Activated T-cell treated with anti-CD3 and anti-CD28 coated beads, Interleukin-2, amount 50 U/mL, for 24 hours (primary cell): ENCODE data around the gene SPEM1.

Experiments
- DNase-seq: peaks from one replicate; pipeline ENCODE4 v3.0.0-alpha.2; 2020
- H3K27ac Mint-ChIP-seq: 2 replicates; pipeline ENCODE4 v1.8.0; 2020; ENCODE audit warnings: mild to moderate bottlenecking, mixed read lengths
- H3K27me3 Mint-ChIP-seq: 2 replicates; pipeline ENCODE4 v1.8.0; 2020; ENCODE audit warnings: mixed read lengths
- H3K36me3 Mint-ChIP-seq: 2 replicates; pipeline ENCODE4 v1.8.0; 2020; ENCODE audit warnings: low read depth, mixed read lengths
- H3K4me1 Mint-ChIP-seq: 2 replicates; pipeline ENCODE4 v1.8.0; 2020; ENCODE audit warnings: low read depth, mixed read lengths
- H3K4me3 Mint-ChIP-seq: 2 replicates; pipeline ENCODE4 v1.8.0; 2020; ENCODE audit warnings: mild to moderate bottlenecking, moderate library complexity, mixed read lengths
- H3K9me3 Mint-ChIP-seq: 2 replicates; pipeline ENCODE4 v1.8.0; 2020; ENCODE audit warnings: mixed read lengths

Gene SPEM1

DNA sequence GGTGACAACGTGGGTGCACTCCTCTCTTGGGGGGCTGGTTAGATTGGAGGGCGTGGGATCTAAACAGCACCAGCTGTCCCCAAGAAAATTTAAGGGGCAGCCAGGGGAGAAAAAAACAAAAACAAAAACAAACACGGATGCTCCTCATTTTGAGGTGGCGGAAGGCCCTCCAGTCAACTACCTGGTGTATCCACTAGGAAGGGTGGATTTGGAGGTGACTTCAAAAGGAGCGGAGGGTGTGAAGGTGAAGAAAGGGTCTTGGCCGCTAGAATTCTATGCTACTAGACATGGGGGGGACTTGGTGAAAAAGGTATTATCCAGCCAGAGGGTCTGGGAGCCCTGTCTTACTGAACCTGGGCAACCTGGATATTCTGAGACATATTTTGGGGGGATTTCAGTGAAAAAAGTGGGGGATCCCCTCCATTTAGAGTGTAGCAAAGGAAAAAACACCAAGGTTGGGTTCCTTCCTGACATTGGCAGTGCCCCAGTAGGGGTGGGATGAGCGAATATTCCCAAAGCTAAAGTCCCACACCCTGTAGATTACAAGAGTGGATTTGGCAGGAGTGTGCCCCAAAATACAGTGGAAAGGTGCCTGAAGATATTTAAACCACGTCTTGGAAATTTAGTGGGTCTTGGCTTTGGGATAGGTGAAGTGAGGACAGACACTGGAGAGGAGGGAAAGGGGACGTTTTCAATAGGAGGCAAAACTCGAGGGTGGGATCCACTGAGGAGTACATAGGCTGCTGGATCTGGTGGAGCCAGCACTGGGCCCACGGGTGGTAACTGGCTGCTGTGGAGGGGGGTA lies 18.7 kb downstream of the SPEM1 start:
- Mint-ChIP-seq H3K36me3 (peaks cover 10% of the 10 kb centered on the region), H3K27ac (no peak overlapping the region), H3K9me3 (no peaks in the 10 kb centered on the region), H3K4me1 (peaks cover 49% of the 10 kb centered on the region), H3K4me3 (peak overlapping the region; percentile 91), H3K27me3 (peaks cover 50% of the 10 kb centered on the region)
- no peak for DNase-seq

DNA sequence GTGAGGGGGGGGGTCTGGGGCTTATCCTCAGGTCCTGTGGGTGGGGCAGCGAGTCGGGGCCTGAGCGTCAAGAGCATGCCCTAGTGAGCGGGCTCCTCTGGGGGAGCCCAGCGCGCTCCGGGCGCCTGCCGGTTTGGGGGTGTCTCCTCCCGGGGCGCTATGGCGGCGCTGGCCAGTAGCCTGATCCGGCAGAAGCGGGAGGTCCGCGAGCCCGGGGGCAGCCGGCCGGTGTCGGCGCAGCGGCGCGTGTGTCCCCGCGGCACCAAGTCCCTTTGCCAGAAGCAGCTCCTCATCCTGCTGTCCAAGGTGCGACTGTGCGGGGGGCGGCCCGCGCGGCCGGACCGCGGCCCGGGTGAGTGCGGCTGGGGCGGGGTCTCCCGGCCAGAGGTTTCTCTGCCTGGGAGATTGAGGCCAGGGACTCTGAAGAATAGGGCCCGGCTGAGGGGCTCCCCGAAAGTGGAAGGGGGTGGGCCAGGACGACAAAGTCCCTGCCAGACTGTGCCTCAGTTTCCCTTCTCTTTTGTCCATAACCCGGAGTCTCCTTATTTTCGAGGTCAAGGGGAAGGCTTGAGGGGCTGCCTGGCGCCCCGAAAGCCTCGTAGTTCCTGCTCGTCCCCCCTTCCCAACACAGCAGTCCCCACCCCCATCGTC lies 19.5 kb downstream of the SPEM1 start, which contains the start of gene FGF11:
FGF11 (plus strand) TSS at position 51 of the 651 bp plus-strand sequence; CDS start at position 160, 109 bp downstream.
- Mint-ChIP-seq H3K27ac (no peak within 1 kb of the TSS), H3K36me3 (peaks cover 10% of the 10 kb centered on the region), H3K27me3 (peaks cover 57% of the 10 kb centered on the region), H3K9me3 (no peaks in the 10 kb centered on the region), H3K4me3 (peak within 1 kb of the TSS; percentile 91), H3K4me1 (peaks cover 49% of the 10 kb centered on the region)
- no peak for DNase-seq

DNA sequence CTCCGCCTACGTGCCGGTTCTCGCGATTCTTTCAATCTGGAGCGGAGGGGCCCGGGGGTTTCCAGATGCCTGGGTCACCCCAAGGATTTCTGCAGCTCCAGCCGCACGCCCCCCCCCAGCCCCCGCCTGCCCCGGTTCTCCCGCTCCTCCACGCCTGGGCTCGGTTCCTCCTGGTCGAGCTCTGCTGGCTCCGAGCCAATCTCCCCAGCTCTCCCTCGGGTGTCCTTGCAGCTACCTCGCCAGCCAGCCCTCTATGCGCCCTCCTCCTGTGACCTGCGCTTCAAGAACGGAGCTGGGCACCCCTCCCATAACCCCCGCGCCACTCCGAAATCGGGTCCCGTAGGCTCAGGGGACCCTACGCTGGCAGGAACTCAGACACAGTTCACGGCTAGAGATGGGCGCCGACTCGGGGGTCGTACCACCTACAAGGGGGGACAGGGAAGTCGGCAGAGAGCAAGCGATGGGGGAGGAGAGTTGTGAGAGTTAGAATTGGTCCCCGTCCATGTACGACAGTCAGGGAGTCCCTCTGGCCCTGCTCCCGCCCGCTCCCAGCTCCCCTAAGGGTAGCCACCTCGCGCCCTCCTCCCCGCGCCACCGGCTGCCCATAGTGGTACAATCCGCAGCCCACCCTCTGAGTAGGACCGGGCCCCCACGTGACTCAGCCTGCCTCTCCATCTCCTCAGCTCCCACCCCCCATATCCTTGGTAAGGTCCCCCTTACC lies 20.1 kb downstream of the SPEM1 start:
- Mint-ChIP-seq H3K36me3 (peaks cover 9% of the 10 kb centered on the region), H3K27me3 (peaks cover 63% of the 10 kb centered on the region), H3K4me3 (peak overlapping the region; percentile 76), H3K27ac (no peak overlapping the region), H3K4me1 (peaks cover 51% of the 10 kb centered on the region), H3K9me3 (no peaks in the 10 kb centered on the region)
- DNase-seq = peak; percentile 49

DNA sequence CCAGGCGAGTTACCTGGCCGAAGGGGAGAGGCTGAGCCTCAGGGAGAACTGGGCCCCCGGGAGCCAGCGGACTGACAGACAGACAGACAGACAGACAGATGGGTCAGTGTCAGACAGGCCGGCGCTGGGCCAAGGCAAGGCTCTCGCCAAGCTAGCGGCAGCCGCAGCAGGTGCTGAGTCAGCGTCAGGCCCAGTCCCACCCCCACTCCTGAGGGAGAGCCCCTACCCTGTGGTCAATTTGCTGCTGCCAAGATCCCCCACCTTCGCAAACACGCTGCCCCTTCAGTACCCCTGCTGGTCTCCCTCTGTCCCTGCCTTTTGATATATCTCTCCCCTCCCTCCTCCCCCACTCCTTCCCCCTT lies 20.7 kb downstream of the SPEM1 start:
- Mint-ChIP-seq H3K4me3 (peak overlapping the region; percentile 76), H3K27ac (no peak overlapping the region), H3K9me3 (no peaks in the 10 kb centered on the region), H3K36me3 (peaks cover 6% of the 10 kb centered on the region), H3K4me1 (peaks cover 53% of the 10 kb centered on the region), H3K27me3 (peaks cover 68% of the 10 kb centered on the region)
- DNase-seq = peak; percentile 46

DNA sequence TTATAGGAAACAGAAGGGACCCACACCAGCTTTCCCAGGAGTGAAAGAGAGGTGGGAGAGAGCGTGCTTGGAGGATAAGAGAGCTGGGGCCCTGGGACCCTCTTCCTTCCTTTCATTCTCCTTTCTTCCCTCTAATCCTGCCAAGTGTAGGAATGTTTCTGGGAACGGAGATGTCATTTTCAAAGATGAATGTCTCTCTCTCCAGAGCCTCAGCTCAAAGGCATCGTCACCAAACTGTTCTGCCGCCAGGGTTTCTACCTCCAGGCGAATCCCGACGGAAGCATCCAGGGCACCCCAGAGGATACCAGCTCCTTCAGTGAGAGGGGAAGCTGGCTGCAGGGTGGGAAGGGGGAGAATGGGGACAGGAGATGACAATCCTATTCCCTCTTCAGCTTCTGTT lies 21.1 kb downstream of the SPEM1 start:
- H3K27me3 Mint-ChIP-seq = peaks cover 73% of the 10 kb centered on the region
- H3K9me3 Mint-ChIP-seq = no peaks in the 10 kb centered on the region
- peaks cover 6% of the 10 kb centered on the region for H3K36me3 Mint-ChIP-seq
- DNase-seq = no peak
- no peak overlapping the region for H3K27ac Mint-ChIP-seq
- H3K4me1 Mint-ChIP-seq = peaks cover 51% of the 10 kb centered on the region
- H3K4me3 Mint-ChIP-seq = no peak overlapping the region

DNA sequence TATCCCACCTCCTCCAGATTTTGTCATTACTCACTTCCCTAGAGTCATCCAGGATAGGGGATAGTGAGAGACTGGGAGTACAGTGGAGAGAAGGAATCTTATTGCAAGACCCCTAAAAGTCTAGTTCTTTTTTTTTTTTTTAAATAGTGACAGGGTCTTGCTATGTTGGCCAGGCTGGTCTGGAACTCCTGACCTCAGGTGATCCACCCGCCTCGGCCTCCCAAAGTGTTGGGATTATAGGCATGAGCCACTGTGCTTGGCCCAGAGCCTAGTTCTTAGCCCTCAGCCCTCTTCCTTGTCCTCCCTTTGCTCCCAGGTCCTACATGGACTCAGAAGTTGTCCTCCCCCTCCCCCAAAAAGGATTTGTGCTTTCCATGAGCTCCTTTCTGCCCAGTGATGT lies 22.0 kb downstream of the SPEM1 start:
- no peak overlapping the region for H3K27ac Mint-ChIP-seq
- H3K27me3 Mint-ChIP-seq = peaks cover 82% of the 10 kb centered on the region
- H3K9me3 Mint-ChIP-seq = no peaks in the 10 kb centered on the region
- DNase-seq = no peak
- peaks cover 5% of the 10 kb centered on the region for H3K36me3 Mint-ChIP-seq
- peaks cover 45% of the 10 kb centered on the region for H3K4me1 Mint-ChIP-seq
- H3K4me3 Mint-ChIP-seq = no peak overlapping the region

DNA sequence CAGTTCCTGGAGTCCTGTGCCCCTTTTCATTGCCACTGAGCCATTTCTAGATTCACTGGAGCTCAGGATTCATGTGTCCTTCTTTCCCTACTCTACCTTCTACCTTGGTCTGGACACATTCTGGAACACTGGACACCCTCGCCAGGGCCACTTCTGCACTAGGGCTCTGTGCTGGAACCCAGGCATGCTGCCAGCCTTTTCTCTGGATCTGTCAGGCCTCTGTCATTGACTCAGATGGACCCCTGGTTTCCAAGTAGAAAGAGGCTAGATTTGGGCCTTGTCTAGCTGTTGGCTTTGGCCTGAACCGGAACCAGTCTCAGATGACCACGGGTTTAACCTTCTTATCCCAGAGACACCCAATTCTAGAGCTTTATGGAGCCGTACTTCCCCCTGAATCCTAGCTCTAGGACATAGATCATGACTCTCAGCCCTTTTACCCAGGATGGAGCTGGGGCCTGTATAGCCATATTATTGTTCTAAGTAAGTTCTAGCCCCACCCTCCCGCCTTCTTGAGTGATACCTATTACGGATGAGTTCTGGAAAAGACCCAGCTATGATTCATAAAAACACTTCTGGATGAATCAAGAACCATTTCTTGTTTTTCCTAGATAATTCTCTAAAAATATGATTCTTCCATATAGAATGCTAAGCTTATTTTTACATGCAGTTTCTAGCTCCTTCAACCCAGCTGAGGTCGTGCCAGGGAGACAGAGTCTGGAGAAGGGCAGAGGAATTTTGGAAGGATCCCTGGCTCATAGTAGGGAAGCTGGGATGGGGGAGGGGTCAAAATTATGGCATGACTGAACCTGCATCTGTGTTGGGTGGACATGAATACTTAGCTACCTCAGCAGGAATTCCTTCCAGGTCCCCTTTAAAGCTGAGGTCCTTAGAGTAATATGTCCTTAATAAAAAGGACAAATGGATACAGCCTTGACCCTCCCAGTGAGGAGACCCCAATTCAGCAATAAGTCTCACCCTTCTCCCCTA lies 23.7 kb downstream of the SPEM1 start:
- DNase-seq = no peak
- no peaks in the 10 kb centered on the region for H3K9me3 Mint-ChIP-seq
- H3K27ac Mint-ChIP-seq = no peak overlapping the region
- no peak overlapping the region for H3K4me3 Mint-ChIP-seq
- H3K4me1 Mint-ChIP-seq = peaks cover 31% of the 10 kb centered on the region
- peaks cover 82% of the 10 kb centered on the region for H3K27me3 Mint-ChIP-seq
- no peaks in the 10 kb centered on the region for H3K36me3 Mint-ChIP-seq

DNA sequence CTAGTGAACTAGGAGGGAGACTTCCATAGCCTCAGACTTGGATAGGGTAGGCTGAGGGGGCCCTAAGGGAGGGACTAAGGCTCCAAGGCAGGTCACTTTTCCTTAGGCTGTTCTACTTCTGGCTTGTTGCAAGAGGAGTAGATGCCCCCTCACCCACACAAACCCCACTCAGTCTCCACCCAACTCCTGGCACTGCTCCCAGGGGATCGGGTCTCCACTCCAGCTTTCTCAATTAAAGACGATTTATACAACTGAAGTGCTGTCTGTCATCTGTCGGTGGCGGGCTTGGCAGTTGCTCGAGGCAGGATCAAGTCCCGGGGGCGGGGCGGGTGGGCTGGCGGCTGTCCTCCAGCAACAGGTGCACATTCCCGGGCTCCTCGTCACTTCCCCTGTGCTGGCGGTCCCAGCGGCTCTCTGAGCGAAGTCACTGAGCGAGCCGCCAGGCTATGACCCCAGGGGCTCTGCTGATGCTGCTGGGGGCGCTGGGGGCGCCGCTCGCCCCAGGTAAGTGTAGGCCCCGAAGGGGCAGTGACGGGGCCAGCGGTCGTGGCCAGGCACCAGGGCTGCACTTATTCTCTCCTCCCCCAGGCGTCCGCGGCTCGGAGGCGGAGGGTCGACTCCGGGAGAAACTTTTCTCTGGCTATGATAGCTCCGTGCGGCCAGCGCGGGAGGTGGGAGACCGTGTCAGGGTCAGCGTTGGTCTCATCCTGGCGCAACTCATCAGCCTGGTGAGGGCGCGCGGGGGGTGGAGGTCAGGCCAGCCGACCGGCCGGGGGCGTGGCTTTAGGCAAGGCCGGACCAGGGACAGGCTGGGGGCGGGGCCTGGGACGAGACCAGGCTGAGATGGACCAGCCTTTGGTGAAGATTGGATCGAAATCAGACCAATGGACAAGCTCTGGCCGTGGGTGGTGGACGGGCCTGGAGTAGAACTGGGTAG lies 24.8 kb downstream of the SPEM1 start, which contains the start of gene CHRNB1:
CHRNB1 (plus strand) TSS at position 380 of the 937 bp plus-strand sequence; CDS start at position 447, 67 bp downstream.
- H3K27me3 Mint-ChIP-seq = peaks cover 75% of the 10 kb centered on the region
- H3K4me1 Mint-ChIP-seq = peaks cover 25% of the 10 kb centered on the region
- H3K9me3 Mint-ChIP-seq = no peaks in the 10 kb centered on the region
- peak; percentile 43 for DNase-seq
- H3K4me3 Mint-ChIP-seq = peak within 1 kb of the TSS; percentile 66
- H3K36me3 Mint-ChIP-seq = no peaks in the 10 kb centered on the region
- H3K27ac Mint-ChIP-seq = no peak within 1 kb of the TSS

DNA sequence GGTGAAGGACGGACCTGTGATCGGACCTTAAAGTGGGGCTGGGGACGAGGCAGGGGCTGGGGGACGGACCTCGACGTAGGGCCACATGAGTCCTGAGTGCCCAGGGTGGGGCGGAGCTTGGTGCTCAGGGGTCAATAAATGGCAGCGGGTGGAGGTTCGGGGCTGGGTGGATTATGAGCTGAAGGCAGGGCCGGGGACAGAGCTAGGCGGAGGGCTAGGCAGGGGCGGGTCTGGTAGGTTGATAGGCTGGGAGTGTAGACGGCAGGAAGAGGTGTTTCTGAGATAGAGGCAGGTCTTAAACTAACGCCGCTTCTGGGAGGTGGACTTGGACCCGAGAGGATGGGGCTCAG lies 25.5 kb downstream of the SPEM1 start:
- Mint-ChIP-seq H3K36me3 (no peaks in the 10 kb centered on the region), H3K4me3 (peak overlapping the region; percentile 66)

DNA sequence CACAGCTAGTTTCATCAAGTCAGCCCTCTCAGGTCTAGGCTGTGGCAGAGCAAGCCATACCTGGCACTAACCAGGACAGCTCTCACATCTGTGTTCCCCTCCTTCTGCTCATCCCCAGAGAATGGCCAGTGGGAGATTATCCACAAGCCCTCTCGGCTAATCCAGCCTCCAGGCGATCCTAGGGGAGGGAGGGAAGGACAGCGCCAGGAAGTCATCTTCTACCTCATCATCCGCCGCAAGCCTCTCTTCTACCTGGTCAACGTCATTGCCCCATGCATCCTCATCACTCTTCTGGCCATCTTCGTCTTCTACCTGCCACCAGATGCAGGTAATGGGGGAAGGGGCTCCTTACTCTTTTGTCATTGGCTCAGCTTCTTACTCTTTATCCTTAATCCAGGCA lies 28.3 kb downstream of the SPEM1 start:
- Mint-ChIP-seq H3K36me3 (no peaks in the 10 kb centered on the region), H3K9me3 (no peaks in the 10 kb centered on the region), H3K4me1 (peaks cover 16% of the 10 kb centered on the region), H3K27me3 (peaks cover 42% of the 10 kb centered on the region), H3K4me3 (no peak overlapping the region), H3K27ac (no peak overlapping the region)
- no peak for DNase-seq

More for the DNA sequence above, 25.5 kb downstream of the SPEM1 start:
- no peaks in the 10 kb centered on the region for H3K9me3 Mint-ChIP-seq
- DNase-seq = peak; percentile 46
- peaks cover 69% of the 10 kb centered on the region for H3K27me3 Mint-ChIP-seq
- H3K27ac Mint-ChIP-seq = no peak overlapping the region
- peaks cover 19% of the 10 kb centered on the region for H3K4me1 Mint-ChIP-seq

DNA sequence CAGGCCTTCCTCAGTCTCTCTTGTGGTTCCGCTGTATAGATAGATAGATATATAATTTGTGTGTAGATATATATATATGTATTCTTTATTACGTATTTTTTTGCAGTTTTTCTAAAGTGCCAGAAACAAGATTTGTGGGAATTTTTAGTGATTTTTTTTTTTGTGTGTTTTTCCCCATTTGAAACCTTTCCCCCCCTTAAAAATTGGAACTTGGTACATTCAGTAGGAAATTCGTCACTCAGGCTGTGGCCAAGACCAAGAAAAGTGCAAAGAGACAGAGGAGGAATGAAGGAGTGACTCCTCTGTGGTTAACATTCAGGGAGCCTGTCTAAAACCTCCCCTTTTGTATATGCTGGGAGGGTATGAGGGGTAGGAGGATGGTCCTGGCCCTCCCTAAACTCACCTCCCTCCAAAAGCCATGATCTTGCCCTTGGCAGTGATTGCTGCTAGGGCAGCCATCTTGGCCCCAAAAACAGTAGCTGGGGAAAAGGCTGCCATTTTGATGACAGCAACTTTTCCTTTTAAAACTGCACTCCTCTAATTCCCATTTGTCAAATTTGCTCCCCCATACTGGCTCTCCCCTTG lies 39.9 kb downstream of the SPEM1 start:
- no peak for DNase-seq
- H3K27me3 Mint-ChIP-seq = no peaks in the 10 kb centered on the region
- H3K27ac Mint-ChIP-seq = no peak overlapping the region
- H3K36me3 Mint-ChIP-seq = peaks cover 38% of the 10 kb centered on the region
- peaks cover 17% of the 10 kb centered on the region for H3K4me1 Mint-ChIP-seq
- H3K9me3 Mint-ChIP-seq = no peaks in the 10 kb centered on the region
- no peak overlapping the region for H3K4me3 Mint-ChIP-seq

DNA sequence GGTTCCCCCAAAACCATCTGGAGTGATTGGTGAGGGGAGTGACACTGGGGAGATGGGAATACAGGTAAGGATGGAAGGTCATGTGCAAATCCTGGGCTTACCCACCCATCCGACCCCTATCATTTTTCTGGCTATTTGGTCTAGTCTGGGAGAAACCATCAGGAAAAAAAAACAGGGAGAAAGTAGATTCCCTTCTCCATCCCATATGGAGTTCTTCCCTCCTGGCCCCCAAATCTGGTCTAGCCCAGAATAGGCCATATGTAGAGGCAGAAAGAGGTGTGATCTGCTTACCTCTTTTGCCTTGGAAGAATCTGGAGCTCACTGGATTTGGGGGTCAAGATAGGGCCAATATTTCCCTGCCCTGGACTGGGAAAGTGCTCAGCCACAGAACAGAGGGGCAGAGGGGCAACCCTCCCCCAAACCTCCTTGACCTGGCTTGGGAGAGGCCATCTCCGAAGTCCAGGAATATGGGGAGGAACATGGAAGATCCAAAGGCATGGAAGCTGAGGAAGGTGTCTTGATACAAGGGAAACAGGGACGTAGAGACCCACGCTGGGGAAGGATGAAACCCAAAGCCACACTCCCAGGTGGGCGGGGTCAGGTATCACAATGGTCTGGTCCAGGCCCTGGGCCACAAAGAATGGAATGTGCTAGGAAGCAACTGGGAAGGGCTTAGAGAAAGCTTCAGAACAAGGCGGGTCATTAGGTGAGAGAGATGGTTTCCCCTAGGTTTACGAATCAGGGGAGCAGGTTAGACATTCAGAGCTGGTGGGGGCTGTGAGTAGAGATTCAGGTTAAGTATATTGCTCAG lies 40.9 kb downstream of the SPEM1 start:
- H3K36me3 Mint-ChIP-seq = peaks cover 35% of the 10 kb centered on the region
- H3K27ac Mint-ChIP-seq = no peak overlapping the region
- H3K4me1 Mint-ChIP-seq = peaks cover 13% of the 10 kb centered on the region
- H3K4me3 Mint-ChIP-seq = no peak overlapping the region
- DNase-seq = no peak
- no peaks in the 10 kb centered on the region for H3K27me3 Mint-ChIP-seq
- no peaks in the 10 kb centered on the region for H3K9me3 Mint-ChIP-seq
